GM19438 (cell line): ENCODE measurements around the gene MRS2.

Source experiments
- ATAC-seq: cut with Tn5 transposase; IDR thresholded peaks from one replicate; pipeline ENCODE4 v1.9.1; 2021; ENCODE audit warnings: low read depth; ENCODE audit not compliant: unreplicated experiment

MRS2 gene

DNA sequence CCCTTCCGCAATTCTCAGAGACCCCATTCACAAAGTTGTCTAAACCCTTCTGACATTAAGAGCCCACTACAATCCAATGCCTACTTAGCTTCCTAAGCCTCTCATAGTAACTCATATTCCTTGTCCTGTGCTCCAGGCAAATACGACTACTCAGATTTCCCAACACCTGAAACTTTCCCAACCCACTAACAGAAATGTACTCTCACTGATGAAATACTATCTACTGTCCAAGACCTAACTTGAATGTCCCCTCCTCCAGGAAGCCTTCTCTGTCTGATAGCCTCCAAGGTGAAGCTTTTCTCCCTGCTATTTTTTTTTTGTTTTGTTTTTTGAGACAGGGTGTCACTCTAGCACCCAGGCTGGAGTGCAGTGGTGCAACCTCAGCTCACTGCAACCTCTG is 56.2 kb downstream of the MRS2 start:
- no peak for ATAC-seq

- ATAC-seq: no peak
Measured at GRCh38 chr6:24460966-24461365, 58.2 kb downstream of the MRS2 start.

- ATAC-seq: no peak
Measured at GRCh38 chr6:24464253-24465038, 61.7 kb downstream of the MRS2 start.

DNA sequence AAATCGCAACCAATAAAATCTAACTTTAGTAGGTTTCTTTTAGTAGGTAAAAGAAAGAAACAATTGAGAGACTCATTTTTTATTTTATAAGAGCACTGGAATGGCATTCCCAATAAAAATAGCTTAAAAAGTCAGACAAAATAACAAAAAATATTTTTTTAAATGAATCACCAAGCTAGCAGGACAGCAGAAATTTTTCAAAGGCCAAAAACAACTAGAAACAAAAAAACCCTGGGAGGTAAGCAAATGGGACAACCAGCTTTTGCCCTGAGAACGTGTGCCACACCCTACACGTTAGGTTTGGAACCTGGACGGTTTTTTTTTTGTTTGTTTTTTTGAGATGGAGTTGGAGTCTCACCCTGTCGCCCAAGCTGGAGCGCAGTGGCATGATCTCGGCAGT is 67.1 kb downstream of the MRS2 start:
- no peak for ATAC-seq

- ATAC-seq: no peak
Measured at GRCh38 chr6:24472181-24472580, 69.4 kb downstream of the MRS2 start.
